IPS-20b (cell line): Measurements from ENCODE around the gene LSM2.

Experiments used
- H3K27ac ChIP-seq: one replicate; pipeline ENCODE4 v1.5.1; 2013; ENCODE audit warnings: low read length
- H3K27me3 ChIP-seq: 2 replicates; pipeline ENCODE4 v1.6.1; 2013; ENCODE audit warnings: mild to moderate bottlenecking, low read length, inconsistent platforms; ENCODE audit not compliant: insufficient read depth
- H3K36me3 ChIP-seq: 2 replicates; pipeline ENCODE4 v1.6.1; 2013; ENCODE audit warnings: low read depth, mild to moderate bottlenecking, inconsistent platforms, low read length, moderate library complexity; ENCODE audit not compliant: insufficient read depth
- H3K4me1 ChIP-seq: 2 replicates; pipeline ENCODE4 v1.6.1; 2013; ENCODE audit warnings: mild to moderate bottlenecking, control low read depth, inconsistent platforms, low read length, moderate library complexity; ENCODE audit not compliant: insufficient read depth
- H3K4me3 ChIP-seq: 2 replicates; pipeline ENCODE4 v1.5.1; 2013; ENCODE audit warnings: mild to moderate bottlenecking, low read length, inconsistent platforms
- H3K9ac ChIP-seq: 2 replicates; pipeline ENCODE4 v1.6.1; 2013; ENCODE audit warnings: low read depth, mild to moderate bottlenecking, inconsistent platforms, low read length, moderate library complexity
- H3K9me3 ChIP-seq: 2 replicates; pipeline ENCODE4 v1.6.1; 2013; ENCODE audit warnings: mild to moderate bottlenecking, low read depth, low read length, inconsistent platforms; ENCODE audit not compliant: insufficient read depth

LSM2 gene

DNA sequence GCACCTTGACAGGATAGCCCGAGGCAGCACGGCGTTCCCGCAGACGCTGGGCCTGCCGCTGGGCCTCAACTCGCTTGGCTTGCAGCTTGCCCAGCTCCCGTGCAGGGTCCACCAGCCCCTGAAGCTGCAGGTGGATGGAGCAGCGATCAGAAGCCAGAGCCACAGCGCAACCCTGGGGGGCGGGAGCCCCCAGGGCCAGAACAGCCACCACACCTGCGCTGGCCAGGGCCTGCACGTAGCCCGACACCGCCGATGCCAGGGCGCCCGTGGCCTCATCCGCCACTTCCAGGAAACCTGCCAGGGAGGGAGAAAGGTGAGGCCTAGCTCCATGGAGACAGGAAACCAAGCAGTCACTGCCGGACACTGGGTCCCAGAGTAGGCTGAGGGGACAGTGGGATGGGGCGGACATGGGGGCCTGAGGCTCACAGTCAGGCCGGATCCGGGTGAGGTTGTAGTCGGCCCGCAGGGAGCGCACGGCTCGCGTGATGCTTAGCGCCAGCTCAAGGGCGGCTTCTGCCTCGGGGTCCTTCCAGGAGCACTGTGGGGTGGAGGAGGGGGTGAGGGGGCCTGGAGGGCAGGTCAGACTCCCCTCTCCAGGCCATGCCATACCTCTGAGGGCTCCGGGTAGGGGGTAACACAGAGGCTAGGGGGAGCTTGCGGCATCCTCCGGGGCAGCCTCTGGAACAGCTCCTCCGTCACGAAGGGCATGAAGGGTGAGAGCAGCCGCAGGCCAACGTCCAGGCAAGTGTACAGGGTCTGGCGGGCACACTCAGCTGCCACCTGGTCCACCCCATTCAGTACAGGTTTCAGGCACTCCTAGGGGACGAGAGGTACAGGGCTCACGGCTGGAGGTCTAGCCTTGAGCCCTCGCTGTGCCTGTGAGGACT, 27.5 kb downstream of the LSM2 start:
- Histone ChIP-seq H3K27ac (no peak overlapping the region), H3K36me3 (peaks cover 64% of the 10 kb centered on the region), H3K9ac (no peak overlapping the region), H3K9me3 (no peaks in the 10 kb centered on the region), H3K27me3 (no peaks in the 10 kb centered on the region), H3K4me3 (no peak overlapping the region), H3K4me1 (no peaks in the 10 kb centered on the region)

DNA sequence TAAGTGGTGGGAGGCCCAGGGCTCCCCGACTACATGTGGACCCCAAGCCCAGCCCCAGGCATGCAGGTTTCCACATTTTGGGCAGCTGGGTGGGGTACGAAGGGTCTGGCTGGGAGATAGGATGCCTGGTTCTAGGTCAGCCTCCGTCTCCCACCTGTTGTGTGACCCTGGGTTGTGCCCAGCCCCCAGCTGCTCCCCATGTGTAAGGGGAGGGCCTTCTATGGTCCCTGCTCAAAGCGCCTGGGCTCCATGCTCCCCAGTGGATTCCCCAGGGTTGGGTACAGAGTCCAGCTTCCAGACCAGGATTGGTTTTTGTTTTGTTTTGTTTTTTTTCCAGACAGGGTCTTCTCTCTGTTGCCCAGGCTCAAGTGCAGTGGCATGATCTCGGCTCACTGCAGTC, 28.6 kb downstream of the LSM2 start:
- Histone ChIP-seq H3K9me3 (no peaks in the 10 kb centered on the region), H3K27me3 (no peaks in the 10 kb centered on the region), H3K4me3 (no peak overlapping the region), H3K9ac (no peak overlapping the region), H3K27ac (no peak overlapping the region), H3K4me1 (no peaks in the 10 kb centered on the region), H3K36me3 (peaks cover 54% of the 10 kb centered on the region)

DNA sequence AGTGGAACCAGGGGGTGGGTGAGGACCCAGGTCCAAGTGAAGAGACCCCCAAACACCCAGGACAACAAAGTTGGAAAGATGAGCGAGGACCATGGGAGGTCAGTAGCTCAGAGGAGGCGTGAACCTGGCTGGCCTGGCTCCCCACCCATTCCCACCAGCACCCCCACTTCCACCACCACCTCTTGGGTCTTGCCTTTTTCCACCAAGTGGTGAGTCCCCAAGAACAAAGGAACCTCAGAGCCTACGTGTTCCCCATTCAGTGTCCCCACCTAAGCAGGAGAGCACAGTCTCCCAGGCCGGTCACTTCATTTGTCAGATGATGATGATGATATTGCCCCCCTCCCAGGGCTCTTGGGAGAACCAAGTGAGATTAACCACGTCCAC, 29.1 kb downstream of the LSM2 start:
- Histone ChIP-seq H3K9ac (no peak overlapping the region), H3K9me3 (no peaks in the 10 kb centered on the region), H3K36me3 (peaks cover 48% of the 10 kb centered on the region), H3K27ac (no peak overlapping the region), H3K4me1 (no peaks in the 10 kb centered on the region), H3K4me3 (no peak overlapping the region), H3K27me3 (no peaks in the 10 kb centered on the region)

DNA sequence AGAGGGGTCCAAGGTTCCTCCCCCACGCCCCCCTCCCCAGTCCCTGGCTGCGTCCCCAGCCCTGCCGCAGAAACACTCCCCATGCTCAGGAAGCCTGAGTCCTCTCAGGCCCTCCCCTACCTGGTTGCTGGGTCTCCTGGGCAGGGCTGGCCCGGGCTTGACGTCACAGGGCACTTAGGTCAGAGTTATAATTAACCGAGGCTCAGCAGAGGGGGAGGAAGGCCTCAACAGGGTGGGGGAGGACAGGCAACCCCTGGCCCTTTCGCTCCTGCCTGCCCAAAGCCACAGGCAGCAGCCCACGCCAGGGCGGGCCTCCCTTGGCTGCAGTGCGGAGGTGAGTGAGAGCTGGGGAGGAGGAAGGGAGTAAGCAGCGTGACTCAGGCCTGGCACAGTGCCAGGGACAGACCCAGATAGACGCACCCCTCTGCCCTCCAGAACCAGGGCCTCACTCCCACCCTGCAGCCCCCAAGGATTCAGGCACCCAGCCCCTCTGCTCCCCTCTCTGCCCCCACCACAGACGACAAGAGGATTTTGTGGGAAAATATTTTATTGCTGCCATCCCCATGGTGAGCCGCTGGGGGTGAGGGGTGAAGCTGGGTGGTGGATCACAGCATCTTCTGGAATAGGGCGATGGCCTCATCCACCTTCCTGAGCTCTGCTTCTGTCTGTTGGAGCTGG, 29.6 kb downstream of the LSM2 start, which contains the start of gene VWA7:
TSS of gene VWA7 (minus strand) at position 340 of the 678 bp plus-strand sequence. CDS start 549 bp downstream, outside the sequence.
- H3K9ac ChIP-seq, result no peak within 1 kb of the TSS
- no peaks in the 10 kb centered on the region for H3K9me3 ChIP-seq
- H3K27ac ChIP-seq, result no peak within 1 kb of the TSS
- H3K4me3 ChIP-seq, result no peak within 1 kb of the TSS
- H3K4me1 ChIP-seq, result no peaks in the 10 kb centered on the region
- peaks cover 43% of the 10 kb centered on the region for H3K36me3 ChIP-seq
- H3K27me3 ChIP-seq, result no peaks in the 10 kb centered on the region

DNA sequence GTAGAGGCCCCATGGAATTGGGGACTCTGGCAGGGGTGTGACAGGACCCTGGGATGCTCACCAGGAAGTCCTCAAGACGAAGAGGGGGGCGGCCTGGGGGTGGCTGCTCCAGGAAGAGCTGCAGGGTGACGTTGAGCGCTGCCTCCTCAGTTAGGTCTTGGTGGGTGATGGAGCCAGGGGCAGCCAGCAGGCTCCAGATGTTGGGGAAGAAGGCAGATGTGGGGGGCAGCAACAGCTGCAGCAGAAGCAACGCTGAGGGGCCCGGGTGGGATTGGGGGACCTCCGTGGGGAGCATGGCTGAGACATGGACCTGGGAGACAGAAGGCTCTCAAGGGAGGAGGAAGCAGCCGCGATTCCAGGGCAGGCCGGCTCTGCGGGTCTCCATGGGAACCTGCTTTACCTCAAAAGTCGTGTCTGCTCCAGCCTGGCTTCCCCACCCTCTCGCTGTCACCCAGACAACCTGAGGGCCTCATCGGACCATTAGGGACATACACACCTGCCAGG, 30.2 kb downstream of the LSM2 start:
- no peaks in the 10 kb centered on the region for H3K9me3 ChIP-seq
- H3K27me3 ChIP-seq, result no peaks in the 10 kb centered on the region
- H3K4me3 ChIP-seq, result no peak overlapping the region
- H3K36me3 ChIP-seq, result peaks cover 37% of the 10 kb centered on the region
- H3K4me1 ChIP-seq, result no peaks in the 10 kb centered on the region
- no peak overlapping the region for H3K9ac ChIP-seq
- H3K27ac ChIP-seq, result no peak overlapping the region

DNA sequence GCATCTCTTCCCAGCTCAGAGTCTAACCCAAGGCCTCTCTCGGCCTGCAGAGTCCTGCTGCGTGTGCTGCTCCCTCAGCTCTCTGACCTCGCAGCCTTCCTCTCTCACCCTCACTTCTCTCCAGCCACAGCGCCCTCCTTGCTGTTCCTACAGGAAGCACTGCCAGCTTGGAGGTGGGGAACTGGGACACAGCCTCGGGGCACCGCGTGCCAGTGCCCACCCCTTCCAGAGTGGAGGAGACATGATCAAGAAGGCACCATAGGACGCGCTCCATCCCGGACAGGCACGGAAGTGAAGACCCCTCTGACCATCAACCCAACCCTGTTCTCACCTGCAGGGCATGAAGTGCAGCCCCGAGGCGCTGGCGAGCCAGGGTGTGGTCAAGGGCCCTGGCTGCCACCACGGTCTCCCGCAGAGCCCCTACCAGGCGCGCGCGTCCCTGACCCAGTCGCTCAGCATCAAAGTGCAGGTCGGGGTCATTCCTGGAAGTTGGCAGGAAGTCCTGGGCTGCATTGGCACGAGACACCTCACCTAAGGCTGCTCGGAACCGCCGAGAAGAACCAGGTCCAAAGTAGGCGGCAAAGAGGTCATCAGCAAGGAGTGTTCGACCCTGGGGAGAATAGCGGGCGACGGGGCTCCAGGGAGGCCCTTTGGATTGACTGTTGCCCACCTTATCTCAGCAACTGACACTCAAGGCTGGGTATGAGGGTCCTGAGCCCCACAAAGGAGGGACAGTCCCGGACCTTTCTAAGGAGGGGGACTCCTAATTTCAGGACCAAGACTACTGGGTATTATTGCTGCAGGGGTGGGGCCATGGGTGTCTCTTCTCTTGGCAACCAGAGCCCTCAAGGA, 30.9 kb downstream of the LSM2 start:
- Histone ChIP-seq H3K9ac (no peak overlapping the region), H3K4me3 (no peak overlapping the region), H3K27me3 (no peaks in the 10 kb centered on the region), H3K9me3 (no peaks in the 10 kb centered on the region), H3K36me3 (peaks cover 30% of the 10 kb centered on the region), H3K27ac (no peak overlapping the region), H3K4me1 (no peaks in the 10 kb centered on the region)

DNA sequence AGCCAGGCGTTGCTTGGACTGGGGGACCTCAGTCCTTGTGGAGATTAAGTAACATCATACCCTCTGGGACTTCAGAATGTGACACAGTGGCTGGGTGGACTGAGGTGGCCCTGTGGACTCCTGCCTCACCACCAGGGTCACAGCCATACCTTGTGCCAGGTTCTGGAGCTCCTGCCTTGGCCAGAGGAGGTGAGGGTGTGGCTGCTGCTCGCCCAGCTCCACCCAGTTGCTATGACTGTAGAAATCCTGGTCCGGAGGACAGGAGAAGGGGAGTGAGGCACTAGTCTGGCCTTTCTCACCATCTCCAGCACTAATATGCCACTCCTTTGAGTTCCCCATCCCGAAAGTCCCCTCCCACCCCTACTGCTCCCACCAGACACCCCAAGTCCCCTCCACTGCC, 31.6 kb downstream of the LSM2 start:
- Histone ChIP-seq H3K9me3 (no peaks in the 10 kb centered on the region), H3K27me3 (no peaks in the 10 kb centered on the region), H3K9ac (no peak overlapping the region), H3K4me3 (no peak overlapping the region), H3K36me3 (peaks cover 24% of the 10 kb centered on the region), H3K4me1 (no peaks in the 10 kb centered on the region), H3K27ac (no peak overlapping the region)

DNA sequence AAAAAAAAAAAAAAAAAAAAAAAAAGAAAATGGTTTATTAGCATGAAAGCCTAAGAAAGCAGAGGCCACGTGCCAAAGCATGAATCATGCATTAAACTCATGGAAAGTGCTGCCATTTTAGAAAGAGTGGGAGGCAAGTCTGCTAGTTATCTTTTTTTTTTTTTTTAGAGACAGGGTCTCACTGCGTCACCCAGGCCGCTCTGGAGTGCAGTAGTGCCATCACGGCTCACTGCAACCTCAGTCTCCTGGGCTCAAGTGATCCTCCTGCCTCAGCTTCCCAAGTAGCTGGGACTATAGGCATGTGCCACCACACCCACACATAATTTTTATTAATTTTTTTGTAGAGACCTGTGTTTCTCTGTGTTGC, 34.8 kb downstream of the LSM2 start:
- H3K9me3 ChIP-seq, result no peaks in the 10 kb centered on the region
- no peaks in the 10 kb centered on the region for H3K36me3 ChIP-seq
- H3K4me1 ChIP-seq, result no peaks in the 10 kb centered on the region
- no peak overlapping the region for H3K4me3 ChIP-seq
- no peak overlapping the region for H3K27ac ChIP-seq
- no peak overlapping the region for H3K9ac ChIP-seq
- no peaks in the 10 kb centered on the region for H3K27me3 ChIP-seq

DNA sequence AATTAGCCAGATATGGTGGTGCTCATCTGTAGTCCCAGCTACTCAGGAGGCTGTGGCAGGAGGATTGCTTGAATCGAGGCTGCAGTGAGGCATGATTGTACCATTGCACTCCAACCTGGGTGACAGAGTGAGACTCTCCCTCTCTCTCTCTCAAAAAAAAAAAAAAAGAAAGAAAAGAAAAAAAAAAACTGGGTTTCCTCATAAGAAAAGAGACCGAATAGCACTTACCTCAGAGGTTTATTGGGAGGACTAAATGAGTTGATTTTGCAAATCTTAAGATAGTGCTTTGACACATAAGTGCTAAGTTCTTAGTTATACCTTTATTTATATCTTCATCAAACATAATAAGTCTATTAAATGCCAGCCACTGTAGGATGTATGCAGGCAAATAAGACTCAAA, 35.9 kb downstream of the LSM2 start:
- H3K9ac ChIP-seq, result no peak overlapping the region
- no peak overlapping the region for H3K4me3 ChIP-seq
- no peaks in the 10 kb centered on the region for H3K36me3 ChIP-seq
- no peaks in the 10 kb centered on the region for H3K4me1 ChIP-seq
- H3K27ac ChIP-seq, result no peak overlapping the region
- no peaks in the 10 kb centered on the region for H3K9me3 ChIP-seq
- H3K27me3 ChIP-seq, result no peaks in the 10 kb centered on the region; the same call in 1 of the 2 replicates

DNA sequence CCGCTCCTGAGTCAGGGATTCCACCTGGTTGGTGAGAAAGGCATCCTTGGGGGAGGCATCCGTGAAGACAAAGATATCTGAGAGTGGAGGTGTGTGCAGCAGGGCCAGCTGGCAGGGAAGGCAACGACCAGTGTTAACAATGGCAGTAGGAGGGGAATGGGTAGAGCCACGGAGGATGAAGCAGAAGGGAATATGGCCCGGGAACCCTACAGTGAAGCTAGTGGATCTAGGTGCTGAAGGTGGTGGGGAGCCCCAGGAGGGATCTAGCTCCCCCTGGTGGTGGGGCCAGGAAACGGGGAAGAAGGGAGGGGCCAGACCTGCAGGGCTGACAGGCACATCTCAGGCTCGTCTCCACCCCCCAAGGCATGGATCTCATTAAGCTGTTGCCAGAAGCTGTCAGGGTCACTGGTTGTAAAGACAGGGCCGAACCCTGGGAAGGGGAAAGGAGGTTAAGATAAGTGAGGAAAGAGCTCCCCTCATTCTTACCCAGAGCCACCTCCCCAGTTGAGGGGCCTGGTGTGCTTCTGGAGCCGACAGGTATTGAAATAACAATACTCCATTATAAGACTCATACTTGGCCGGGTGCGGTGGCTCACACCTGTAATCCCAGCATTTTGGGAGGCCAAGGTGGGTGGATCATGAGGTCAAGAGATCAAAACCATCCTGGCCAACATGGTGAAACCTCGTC, 36.9 kb downstream of the LSM2 start:
- Histone ChIP-seq H3K36me3 (no peaks in the 10 kb centered on the region), H3K27ac (no peak overlapping the region), H3K9ac (no peak overlapping the region), H3K4me3 (no peak overlapping the region), H3K9me3 (no peaks in the 10 kb centered on the region), H3K27me3 (no peaks in the 10 kb centered on the region; the same call in 1 of the 2 replicates), H3K4me1 (no peaks in the 10 kb centered on the region)
